Endothelial cell of umbilical vein (primary cell): ENCODE results near the gene ATXN7L1. TPM values are rescaled to one million over a fixed set of nuclear protein-coding genes. Genes with fewer than 3 reads are reported as not detected.

Experiments used
- BruUV-seq: library from RNA; stranded (reverse); fragments of 400-500 nt; replicated peaks from 2 replicates; lab custom pipeline; 2021; lab: Mats Ljungman, UMichigan
- CTCF ChIA-PET: fragments of 300-600, 350-600 bp; sonication (Branson Sonifier 250); formaldehyde crosslinking; loops from one replicate; lab custom pipeline; 2021; ENCODE audit warnings: antibody characterized with exemption, inconsistent platforms; lab: Charles Lee
- POLR2A ChIA-PET: fragments of 300-600, 350-600 bp; sonication (Branson Sonifier 250); formaldehyde crosslinking; loops from one replicate; lab custom pipeline; 2021; ENCODE audit warnings: antibody characterized with exemption, inconsistent platforms; lab: Charles Lee
- DNase-seq: peaks from one replicate; pipeline ENCODE4 v3.0.0-alpha.2; 2011; ENCODE audit warnings: low read depth, low spot score
- FAIRE-seq: peaks from 2 replicates; lab custom pipeline; 2011; peaks lifted over from hg19 to GRCh38; lab: Jason Lieb, UNC
- H2AFZ ChIP-seq: 2 replicates; pipeline ENCODE4 v1.6.0; 2012; ENCODE audit warnings: low read depth, low read length, control low read depth, inconsistent platforms
- H3K27ac ChIP-seq: 2 replicates; pipeline ENCODE4 v1.5.1; 2011; ENCODE audit warnings: low read depth, mild to moderate bottlenecking, control low read depth, low read length, moderate library complexity; ENCODE audit not compliant: insufficient read depth
- H3K27me3 ChIP-seq, 2 experiments: 2 replicates each; pipeline versions ENCODE4 v1.6.0 to v1.6.1; 2011; ENCODE audit warnings: low read length in 2 of 2, mixed read lengths in 1 of 2; ENCODE audit not compliant: control insufficient read depth in 2 of 2, insufficient read depth in 2 of 2
- H3K36me3 ChIP-seq, 2 experiments: 2 replicates in 1 of 2; 3 replicates in 1 of 2; pipeline ENCODE4 v1.5.1; 2011; ENCODE audit warnings: low read length in 2 of 2, mild to moderate bottlenecking in 1 of 2, moderate library complexity in 1 of 2; ENCODE audit not compliant: control insufficient read depth in 2 of 2, insufficient read depth in 2 of 2; ENCODE audit errors: extremely low read depth in 1 of 2
- H3K4me1 ChIP-seq: 3 replicates; pipeline ENCODE4 v1.5.1; 2011; ENCODE audit warnings: mild to moderate bottlenecking, low read length; ENCODE audit not compliant: control insufficient read depth, insufficient read depth; ENCODE audit errors: extremely low read depth
- H3K4me2 ChIP-seq: 2 replicates; pipeline ENCODE4 v1.6.1; 2011; ENCODE audit warnings: low read length, control low read depth, mixed read lengths; ENCODE audit not compliant: insufficient read depth
- H3K4me3 ChIP-seq, 3 experiments: fragments of 200-600 bp in 1 of 3; sonication (generic), shearing (Covaris generic) in 1 of 3; replicated peaks in 1 of 3; 2 replicates each; pipeline ENCODE4 v1.5.1; 2011 to 2016; ENCODE audit warnings: control low read depth in 3 of 3, low read length in 3 of 3, mild to moderate bottlenecking in 2 of 3, inconsistent platforms in 1 of 3, low read depth in 1 of 3, moderate library complexity in 1 of 3; ENCODE audit not compliant: insufficient read depth in 1 of 3
- H3K79me2 ChIP-seq: 2 replicates; pipeline ENCODE4 v1.6.0; 2012; ENCODE audit warnings: low read length, inconsistent platforms; ENCODE audit not compliant: control insufficient read depth, insufficient read depth
- H3K9ac ChIP-seq: replicated peaks from 2 replicates; pipeline ENCODE3; 2011; ENCODE audit warnings: low read length, control low read depth; ENCODE audit not compliant: insufficient read depth; ENCODE audit errors: extremely low read depth
- H3K9me1 ChIP-seq: replicated peaks from 3 replicates; pipeline ENCODE4 v1.6.0; 2011; ENCODE audit warnings: mild to moderate bottlenecking, low read length; ENCODE audit not compliant: control insufficient read depth, insufficient read depth; ENCODE audit errors: extremely low read depth
- H3K9me3 ChIP-seq: replicated peaks from 2 replicates; pipeline ENCODE4 v1.5.1; 2012; ENCODE audit warnings: low read length, inconsistent platforms; ENCODE audit not compliant: control insufficient read depth, insufficient read depth
- H4K20me1 ChIP-seq: replicated peaks from 2 replicates; pipeline ENCODE3; 2011; ENCODE audit warnings: mild to moderate bottlenecking, low read length; ENCODE audit not compliant: control insufficient read depth, insufficient read depth; ENCODE audit errors: extremely low read depth
- CTCF ChIP-seq, 2 donors: IDR thresholded peaks; 1 replicate in 1 of 2; 2 replicates in 1 of 2; pipeline ENCODE4 v1.5.1; 2011; ENCODE audit warnings: low read length in 2 of 2, mild to moderate bottlenecking in 2 of 2, moderate library complexity in 2 of 2, control low read depth in 1 of 2, inconsistent platforms in 1 of 2, low read depth in 1 of 2; ENCODE audit not compliant: insufficient read depth in 1 of 2; ENCODE audit errors: extremely low read depth in 1 of 2
- EZH2 ChIP-seq: IDR thresholded peaks from 2 replicates; pipeline ENCODE4 v1.6.1; 2012; ENCODE audit warnings: borderline replicate concordance, low read depth, mild to moderate bottlenecking, moderate library complexity, low read length, inconsistent platforms; ENCODE audit not compliant: severe bottlenecking
- FOS ChIP-seq: IDR thresholded peaks from 2 replicates; pipeline ENCODE4 v1.6.1; 2011; ENCODE audit warnings: mild to moderate bottlenecking, low read length, moderate library complexity, borderline replicate concordance; ENCODE audit not compliant: insufficient read depth
- GATA2 ChIP-seq: IDR thresholded peaks from 2 replicates; pipeline ENCODE4 v1.7.0; 2011; ENCODE audit warnings: low read depth, mild to moderate bottlenecking, moderate library complexity, mixed read lengths, low read length; ENCODE audit not compliant: insufficient read length, insufficient read depth
- JUN ChIP-seq: IDR thresholded peaks from 2 replicates; pipeline ENCODE4 v1.6.1; 2011; ENCODE audit warnings: borderline replicate concordance, low read depth; ENCODE audit not compliant: insufficient read length, insufficient read depth
- MYC ChIP-seq: IDR thresholded peaks from one replicate; pipeline ENCODE4 v1.6.1; 2011; ENCODE audit warnings: mild to moderate bottlenecking, low read depth, low read length
- POLR2A ChIP-seq: IDR thresholded peaks from 2 replicates; pipeline ENCODE4 v1.6.1; 2012; ENCODE audit warnings: low read depth, mild to moderate bottlenecking, control low read depth, low read length
- POLR2AphosphoS5 ChIP-seq: IDR thresholded peaks from 2 replicates; pipeline ENCODE4 v1.6.1; 2012; ENCODE audit warnings: low read depth, mild to moderate bottlenecking, control low read depth, low read length, moderate library complexity; ENCODE audit not compliant: insufficient read depth
- dilution Hi-C: fragments of 300-500 bp; cut with MboI; formaldehyde crosslinking; loops from one replicate; pipeline ENCODE4 v1.15.0; 2019; ENCODE audit warnings: low sequenced_read_pairs; ENCODE audit not compliant: extremely low pct_ligation_motif_present
- intact Hi-C: fragments of 100-400 bp; cut with micrococcal nuclease; formaldehyde crosslinking; loops from one replicate; pipeline ENCODE4 v1.10.0; 2022
- polyA plus RNA-seq, 4 experiments: library from polyadenylated mRNA; depleted of rRNA in 3 of 4; stranded (reverse) in 3 of 4; unstranded in 1 of 4; fragments of >200 nt; gene quantifications; 2 replicates each; pipeline versions ENCODE4 v1.2.1 to v1.2.3, GENCODE V29; 2011 to 2012; ENCODE audit warnings: missing spikeins in 1 of 4
- total RNA-seq: library from RNA; stranded (reverse); gene quantifications from 2 replicates; pipeline ENCODE4 v1.2.3, GENCODE V29; 2021
- TF ChIP-seq, protein P1 (sequence below): IDR thresholded peaks from 2 replicates; pipeline ENCODE4 v1.6.1; 2011; ENCODE audit not compliant: insufficient read depth, insufficient read length

The ATXN7L1 gene
- total and polyA plus RNA-seq, 2 donors (not counting 3 experiments of a cell fraction or from before 2014, with no cell fraction given), result 4.6 to 15.6 TPM

- no peaks in the 10 kb centered on the region for H3K27me3 ChIP-seq
- no peak for DNase-seq
- FAIRE-seq, result no peak
- dilution Hi-C loops (no loop called here), intact Hi-C loops (no loop called here)
- H3K9me3 ChIP-seq, result no peaks in the 10 kb centered on the region
- H3K79me2 ChIP-seq, result no peaks in the 10 kb centered on the region
- H4K20me1 ChIP-seq, result no peaks in the 10 kb centered on the region
- no peak overlapping the region for H2AFZ ChIP-seq
- no peak overlapping the region for H3K9ac ChIP-seq
- H3K36me3 ChIP-seq, result no peaks in the 10 kb centered on the region
- H3K4me1 ChIP-seq, result no peaks in the 10 kb centered on the region
- no peaks in the 10 kb centered on the region for H3K9me1 ChIP-seq
- H3K4me3 ChIP-seq, result no peak overlapping the region
- ChIA-PET CTCF (no interaction called here), POLR2A (no interaction called here)
- no TSS peak for BruUV-seq
- TF ChIP-seq MYC (no peak), POLR2AphosphoS5 (no peak), POLR2A (no peak), JUN (no peak), CTCF (IDR thresholded peaks at IDR 0.05; ENCODE audit: extremely low read depth in 1 of 2, insufficient read depth in 1 of 2, low read depth in 1 of 2, low read length in 2 of 2) (no peak), FOS (no peak), EZH2 (no peak), GATA2 (no peak)
- TF ChIP-seq, protein P1, sequence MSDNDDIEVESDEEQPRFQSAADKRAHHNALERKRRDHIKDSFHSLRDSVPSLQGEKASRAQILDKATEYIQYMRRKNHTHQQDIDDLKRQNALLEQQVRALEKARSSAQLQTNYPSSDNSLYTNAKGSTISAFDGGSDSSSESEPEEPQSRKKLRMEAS, result no peak
- no peak overlapping the region for H3K27ac ChIP-seq
- no peak overlapping the region for H3K4me2 ChIP-seq
These were observed 130.6 kb downstream of the ATXN7L1 start for GRCh38 chr7:105745681-105746330.
